ENCODE data around the gene GRHL1.

GRHL1 gene

DNA sequence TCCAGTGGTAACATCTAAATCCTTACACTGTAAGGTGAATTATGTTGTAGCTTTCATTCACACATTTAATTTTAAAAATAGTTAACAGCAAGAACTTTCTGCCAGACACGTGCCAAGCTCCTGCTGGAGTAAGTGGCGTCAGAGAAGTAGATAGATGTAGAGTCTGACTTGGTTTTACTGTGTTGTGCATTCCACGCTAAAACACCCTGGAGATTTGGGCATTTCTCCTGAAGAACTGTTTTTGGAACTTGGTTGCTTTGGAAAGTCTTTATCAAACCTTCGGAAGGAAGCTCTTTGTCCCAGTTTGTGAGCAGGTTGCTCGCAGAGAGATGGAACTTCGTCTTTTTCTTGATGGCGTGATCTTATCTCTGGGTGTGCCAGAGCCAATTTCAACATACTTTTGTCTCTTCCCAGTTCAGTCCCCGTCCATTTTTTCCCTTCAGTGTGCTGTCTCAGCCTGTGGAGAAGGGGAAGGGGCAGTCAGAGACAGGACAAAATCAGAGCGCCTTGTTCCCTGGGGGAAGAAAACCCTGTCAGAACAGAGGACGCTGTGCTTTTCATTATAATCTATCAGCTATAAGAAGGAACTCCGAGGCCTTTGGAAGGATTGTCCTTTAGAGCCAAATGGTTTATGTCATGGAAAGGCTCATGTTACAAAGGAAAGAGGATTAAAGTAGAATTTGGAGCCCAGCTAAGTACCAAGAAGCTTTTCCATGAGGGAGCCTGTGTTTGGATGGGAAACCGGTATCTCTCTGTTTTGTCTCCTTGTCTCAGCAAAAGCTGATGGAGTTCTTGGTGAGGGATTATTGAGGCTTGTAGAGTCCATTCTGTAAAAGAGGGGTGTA lies 18.9 kb downstream of the GRHL1 start:
- DNase-seq (ENCODE audit: low spot score), result no peak
- in situ Hi-C loops (cut with MboI; ENCODE audit: low sequenced_read_pairs, unreplicated experiment), result no loop called here
- TF ChIP-seq, protein P1, sequence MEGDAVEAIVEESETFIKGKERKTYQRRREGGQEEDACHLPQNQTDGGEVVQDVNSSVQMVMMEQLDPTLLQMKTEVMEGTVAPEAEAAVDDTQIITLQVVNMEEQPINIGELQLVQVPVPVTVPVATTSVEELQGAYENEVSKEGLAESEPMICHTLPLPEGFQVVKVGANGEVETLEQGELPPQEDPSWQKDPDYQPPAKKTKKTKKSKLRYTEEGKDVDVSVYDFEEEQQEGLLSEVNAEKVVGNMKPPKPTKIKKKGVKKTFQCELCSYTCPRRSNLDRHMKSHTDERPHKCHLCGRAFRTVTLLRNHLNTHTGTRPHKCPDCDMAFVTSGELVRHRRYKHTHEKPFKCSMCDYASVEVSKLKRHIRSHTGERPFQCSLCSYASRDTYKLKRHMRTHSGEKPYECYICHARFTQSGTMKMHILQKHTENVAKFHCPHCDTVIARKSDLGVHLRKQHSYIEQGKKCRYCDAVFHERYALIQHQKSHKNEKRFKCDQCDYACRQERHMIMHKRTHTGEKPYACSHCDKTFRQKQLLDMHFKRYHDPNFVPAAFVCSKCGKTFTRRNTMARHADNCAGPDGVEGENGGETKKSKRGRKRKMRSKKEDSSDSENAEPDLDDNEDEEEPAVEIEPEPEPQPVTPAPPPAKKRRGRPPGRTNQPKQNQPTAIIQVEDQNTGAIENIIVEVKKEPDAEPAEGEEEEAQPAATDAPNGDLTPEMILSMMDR (IDR thresholded peaks at IDR 0.05; ENCODE audit: borderline replicate concordance, control extremely low read depth, extremely low read depth, insufficient read depth, missing control alignments), result no peak

DNA sequence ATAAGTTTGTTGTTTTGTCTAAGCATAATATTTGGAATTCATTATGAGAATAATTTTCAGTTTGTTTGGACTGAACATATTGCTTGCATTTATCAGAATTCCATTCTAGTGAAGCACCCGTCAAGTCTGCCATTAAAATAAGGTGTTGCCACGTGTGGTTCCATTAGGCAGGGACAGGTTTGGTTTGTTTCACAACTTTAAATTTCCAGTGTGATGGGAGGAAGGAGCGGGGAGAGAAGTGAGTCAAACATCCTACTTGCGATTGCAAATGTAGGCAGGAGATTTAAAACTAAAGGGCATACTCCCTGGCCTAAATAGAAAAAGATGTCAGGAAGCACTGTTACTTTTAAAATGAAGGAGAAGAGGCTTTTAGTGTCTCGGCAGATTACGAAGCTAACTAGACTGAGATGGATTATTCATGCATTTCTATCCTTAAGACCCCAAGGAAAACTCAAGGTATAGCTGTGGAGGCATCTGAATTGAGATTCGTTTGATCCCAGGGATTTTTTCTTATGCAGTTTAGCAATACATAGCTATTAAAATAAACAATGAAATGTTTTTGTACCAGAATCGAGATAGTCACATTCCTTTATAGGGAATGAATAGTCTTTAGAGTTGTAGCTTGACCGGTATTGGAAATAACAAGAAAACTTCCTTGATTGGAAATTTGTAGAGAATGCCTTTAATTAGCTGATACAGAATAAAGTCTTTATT lies 19.8 kb downstream of the GRHL1 start:
- TF ChIP-seq, protein P1 (IDR thresholded peaks at IDR 0.05; ENCODE audit: borderline replicate concordance, control extremely low read depth, extremely low read depth, insufficient read depth, missing control alignments), result no peak
- no peak for DNase-seq (ENCODE audit: low spot score)
- in situ Hi-C loops (cut with MboI; ENCODE audit: low sequenced_read_pairs, unreplicated experiment), result no loop called here

DNA sequence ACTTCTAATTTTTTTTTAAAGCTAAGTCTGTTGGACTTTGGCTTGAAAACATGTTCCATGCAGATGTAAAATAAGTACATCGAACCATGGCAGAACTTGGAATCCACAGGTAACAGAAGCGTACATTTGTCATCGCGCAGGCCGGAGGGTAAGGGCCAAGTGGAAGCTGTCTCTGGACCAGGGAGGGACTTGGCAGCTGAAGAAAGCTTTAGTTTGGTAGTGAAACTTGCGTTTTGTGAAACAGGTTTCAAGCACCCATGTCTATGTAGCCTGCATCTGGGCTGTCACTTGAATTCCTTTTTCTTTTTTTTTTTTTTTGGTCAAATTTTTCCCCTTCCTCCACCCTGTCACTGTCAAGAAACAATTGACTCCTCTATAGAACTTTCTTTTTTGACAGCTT lies 20.4 kb downstream of the GRHL1 start:
- in situ Hi-C loops (cut with MboI; ENCODE audit: low sequenced_read_pairs, unreplicated experiment), result no loop called here
- TF ChIP-seq, protein P1 (IDR thresholded peaks at IDR 0.05; ENCODE audit: borderline replicate concordance, control extremely low read depth, extremely low read depth, insufficient read depth, missing control alignments), result no peak

DNA sequence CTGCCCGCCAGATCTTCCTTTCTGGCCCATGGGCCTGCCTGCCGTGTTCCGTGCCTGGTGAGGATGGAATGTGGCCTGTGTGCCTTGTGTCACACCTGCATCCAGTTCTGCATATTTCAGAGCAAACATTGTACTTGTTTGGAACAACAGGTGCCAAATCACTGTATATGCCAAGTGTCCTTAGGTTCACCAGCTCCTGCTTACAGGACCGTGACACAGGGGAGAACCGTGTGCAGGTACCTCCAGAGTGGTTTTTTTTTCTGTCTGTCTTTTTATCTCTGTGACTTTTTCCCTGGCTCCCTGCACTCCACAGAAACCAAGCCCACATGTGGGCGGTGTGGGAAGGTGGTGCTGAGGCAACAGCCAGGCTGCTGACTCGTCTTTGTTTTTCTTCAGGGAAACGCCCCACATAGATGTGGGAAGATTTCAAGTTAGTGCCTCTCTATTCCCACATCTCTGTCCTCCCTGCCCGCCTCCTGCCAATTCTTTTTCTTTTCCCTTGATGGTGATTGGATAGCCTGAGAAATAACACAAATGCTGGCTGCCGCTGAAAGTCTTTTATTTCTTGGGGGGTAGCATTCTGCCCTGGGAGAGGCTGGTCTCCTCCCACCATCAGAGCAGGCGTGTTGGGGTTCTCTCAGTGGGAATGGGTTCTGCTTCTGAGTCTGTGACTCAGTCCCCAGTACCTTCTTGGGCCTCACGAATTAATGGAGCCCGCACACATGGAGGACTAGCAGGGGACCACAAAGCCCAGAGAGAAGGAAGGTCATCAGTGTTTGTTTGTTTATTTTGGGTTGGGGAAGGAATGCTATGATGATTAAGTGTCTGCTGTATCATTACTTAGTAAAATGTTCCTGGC lies 21.4 kb downstream of the GRHL1 start:
- in situ Hi-C loops (cut with MboI; ENCODE audit: low sequenced_read_pairs, unreplicated experiment), result no loop called here
- TF ChIP-seq, protein P1 (IDR thresholded peaks at IDR 0.05; ENCODE audit: borderline replicate concordance, control extremely low read depth, extremely low read depth, insufficient read depth, missing control alignments), result no peak
- no peak for DNase-seq (ENCODE audit: low spot score)

More for the DNA sequence above, 20.4 kb downstream of the GRHL1 start:
- no peak for DNase-seq (ENCODE audit: low spot score)

DNA sequence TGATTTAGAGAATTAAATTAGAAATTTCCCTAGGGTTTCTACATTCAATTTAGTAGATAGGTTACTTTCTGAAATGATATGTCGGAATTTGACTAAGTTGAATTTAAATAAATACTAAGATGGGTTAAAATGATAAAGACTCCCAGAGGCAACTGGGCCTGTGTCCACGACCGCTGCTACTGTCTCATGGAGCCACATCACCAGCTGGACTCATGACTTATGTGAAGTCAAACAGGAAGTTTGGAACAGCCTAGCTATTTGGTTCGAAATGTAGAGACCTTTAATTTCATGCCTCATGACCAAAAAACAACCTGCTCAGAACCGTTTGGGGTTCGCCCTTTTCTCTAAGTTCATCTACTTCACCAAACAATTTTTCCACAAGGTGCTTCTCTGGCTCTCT lies 22.2 kb downstream of the GRHL1 start:
- TF ChIP-seq, protein P1 (IDR thresholded peaks at IDR 0.05; ENCODE audit: borderline replicate concordance, control extremely low read depth, extremely low read depth, insufficient read depth, missing control alignments), result no peak
- in situ Hi-C loops (cut with MboI; ENCODE audit: low sequenced_read_pairs, unreplicated experiment), result no loop called here
- DNase-seq (ENCODE audit: low spot score), result no peak

DNA sequence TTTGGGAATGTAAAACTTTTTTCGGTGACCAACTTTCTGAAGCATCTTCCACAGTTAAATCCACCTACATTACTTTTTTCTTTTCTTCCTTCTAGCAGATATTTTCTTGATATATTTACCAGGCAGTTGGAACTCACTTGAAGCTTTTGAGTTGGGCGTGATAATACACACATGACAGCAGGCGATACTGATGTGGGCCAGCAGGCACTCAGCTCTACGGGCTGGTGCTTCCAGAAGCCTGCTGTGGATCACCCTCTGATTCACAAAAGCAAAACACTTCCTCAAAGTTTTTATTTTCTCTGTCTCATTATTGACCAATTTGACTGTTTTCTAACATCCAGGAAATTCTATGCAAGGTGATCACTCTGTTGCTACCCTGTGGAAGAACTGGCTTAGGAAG lies 22.9 kb downstream of the GRHL1 start:
- in situ Hi-C loops (cut with MboI; ENCODE audit: low sequenced_read_pairs, unreplicated experiment), result no loop called here
- TF ChIP-seq, protein P1 (IDR thresholded peaks at IDR 0.05; ENCODE audit: borderline replicate concordance, control extremely low read depth, extremely low read depth, insufficient read depth, missing control alignments), result no peak
- no peak for DNase-seq (ENCODE audit: low spot score)

Measured in GM13976 (cell line).